Measurements from ENCODE around the gene SP110. TPM values are rescaled to one million over a fixed set of nuclear protein-coding genes. Genes with fewer than 3 reads are reported as not detected.

The SP110 gene
- total RNA-seq, 1 experiment from 2014 or later: 11.0 TPM

GRCh38 chr2:230135130-230135525 lies 84.7 kb downstream of the SP110 start:
- H3K27ac ChIP-seq (ENCODE audit: low read depth, low read length, poor library complexity, severe bottlenecking): no peak overlapping the region
- no peak overlapping the region for H3K4me3 ChIP-seq (ENCODE audit: low read depth, low read length, poor library complexity, severe bottlenecking)
- no peak for DNase-seq (ENCODE audit: low spot score)
- CTCF ChIA-PET: no interaction called here
- no peaks in the 10 kb centered on the region for H3K27me3 ChIP-seq (replicated peaks; ENCODE audit: insufficient read depth, low read depth, low read length, poor library complexity)
- intact Hi-C loops (cut with micrococcal nuclease; ENCODE audit: unreplicated experiment): no loop called here
- no TSS peak for BruUV-seq (replicated peaks)
- H3K9me3 ChIP-seq (ENCODE audit: low read depth, low read length, poor library complexity, severe bottlenecking): no peaks in the 10 kb centered on the region
- POLR2A ChIA-PET (ENCODE audit: low non-redundant PET): no interaction called here
- H3K4me1 ChIP-seq (ENCODE audit: insufficient read depth, low read length, poor library complexity, severe bottlenecking): no peaks in the 10 kb centered on the region
- TF ChIP-seq CTCF (conservative IDR thresholded peaks at IDR 0.05; ENCODE audit: low read depth, low read length) (no peak), EZH2 (IDR thresholded peaks at IDR 0.05; ENCODE audit: borderline replicate concordance, low read depth, low read length, poor library complexity, severe bottlenecking) (no peak)
- no peaks in the 10 kb centered on the region for H3K36me3 ChIP-seq (ENCODE audit: insufficient read depth, low read length, poor library complexity, severe bottlenecking)

GRCh38 chr2:230134496-230135129 lies 85.2 kb downstream of the SP110 start:
- Histone ChIP-seq H3K4me3 (ENCODE audit: low read depth, low read length, poor library complexity, severe bottlenecking) (no peak overlapping the region), H3K27ac (ENCODE audit: low read depth, low read length, poor library complexity, severe bottlenecking) (no peak overlapping the region), H3K36me3 (ENCODE audit: insufficient read depth, low read length, poor library complexity, severe bottlenecking) (no peaks in the 10 kb centered on the region), H3K9me3 (ENCODE audit: low read depth, low read length, poor library complexity, severe bottlenecking) (no peaks in the 10 kb centered on the region), H3K27me3 (replicated peaks; ENCODE audit: insufficient read depth, low read depth, low read length, poor library complexity) (no peaks in the 10 kb centered on the region), H3K4me1 (ENCODE audit: insufficient read depth, low read length, poor library complexity, severe bottlenecking) (no peaks in the 10 kb centered on the region)
- DNase-seq (ENCODE audit: low spot score): no peak
- ChIA-PET CTCF (no interaction called here), POLR2A (ENCODE audit: low non-redundant PET) (no interaction called here)
- intact Hi-C loops (cut with micrococcal nuclease; ENCODE audit: unreplicated experiment): no loop called here
- no TSS peak for BruUV-seq (replicated peaks)
- TF ChIP-seq CTCF (conservative IDR thresholded peaks at IDR 0.05; ENCODE audit: low read depth, low read length) (no peak), EZH2 (IDR thresholded peaks at IDR 0.05; ENCODE audit: borderline replicate concordance, low read depth, low read length, poor library complexity, severe bottlenecking) (no peak)

GRCh38 chr2:230131366-230131765 lies 88.4 kb downstream of the SP110 start:
- no peak overlapping the region for H3K27ac ChIP-seq (ENCODE audit: low read depth, low read length, poor library complexity, severe bottlenecking)
- no peaks in the 10 kb centered on the region for H3K36me3 ChIP-seq (ENCODE audit: insufficient read depth, low read length, poor library complexity, severe bottlenecking)
- H3K4me1 ChIP-seq (ENCODE audit: insufficient read depth, low read length, poor library complexity, severe bottlenecking): no peaks in the 10 kb centered on the region
- no peaks in the 10 kb centered on the region for H3K27me3 ChIP-seq (replicated peaks; ENCODE audit: insufficient read depth, low read depth, low read length, poor library complexity)
- intact Hi-C loops (cut with micrococcal nuclease; ENCODE audit: unreplicated experiment): no loop called here
- TF ChIP-seq EZH2 (IDR thresholded peaks at IDR 0.05; ENCODE audit: borderline replicate concordance, low read depth, low read length, poor library complexity, severe bottlenecking): no peak
- TF ChIP-seq CTCF (conservative IDR thresholded peaks at IDR 0.05; ENCODE audit: low read depth, low read length): no peak
- no TSS peak for BruUV-seq (replicated peaks)
- no peak for DNase-seq (ENCODE audit: low spot score)
- CTCF ChIA-PET: no interaction called here
- POLR2A ChIA-PET (ENCODE audit: low non-redundant PET): no interaction called here
- H3K9me3 ChIP-seq (ENCODE audit: low read depth, low read length, poor library complexity, severe bottlenecking): no peaks in the 10 kb centered on the region
- no peak overlapping the region for H3K4me3 ChIP-seq (ENCODE audit: low read depth, low read length, poor library complexity, severe bottlenecking)
